H1 (cell line): Measurements from ENCODE around the gene CHCHD3. TPM values are rescaled to one million over a fixed set of nuclear protein-coding genes. Genes with fewer than 3 reads are reported as not detected.

Experiments used
- CTCF ChIA-PET: fragments of 300-600 bp; sonication (Branson Sonifier 250); formaldehyde crosslinking; loops from one replicate; lab custom pipeline; 2021; ENCODE audit not compliant: partially characterized antibody; lab: Charles Lee
- POLR2A ChIA-PET: fragments of 300-600 bp; sonication (Branson Sonifier 250); formaldehyde crosslinking; loops from one replicate; lab custom pipeline; 2021; ENCODE audit warnings: inconsistent platforms; ENCODE audit not compliant: partially characterized antibody; lab: Charles Lee
- DNase-seq, 2 experiments: peaks; one replicate each; pipeline versions ENCODE4 v3.0.0 to v3.0.0-alpha.2; 2010 to 2022; ENCODE audit warnings: low spot score in 2 of 2, low read depth in 1 of 2, mixed read lengths in 1 of 2
- FAIRE-seq: peaks from 2 replicates; lab custom pipeline; 2011; peaks lifted over from hg19 to GRCh38; lab: Jason Lieb, UNC
- H2AFZ ChIP-seq: 2 replicates; pipeline ENCODE4 v1.8.1; 2012; ENCODE audit warnings: low read length, inconsistent platforms
- H2AK5ac ChIP-seq: 2 replicates; pipeline ENCODE4 v1.6.1; 2013; ENCODE audit warnings: low read depth, low read length
- H2BK120ac ChIP-seq: replicated peaks from 2 replicates; pipeline ENCODE3; 2013; ENCODE audit warnings: low read depth, low read length, inconsistent platforms
- H2BK12ac ChIP-seq: 2 replicates; pipeline ENCODE4 v1.6.1; 2013; ENCODE audit warnings: low read depth, low read length
- H2BK15ac ChIP-seq: 2 replicates; pipeline ENCODE4 v1.6.1; 2013; ENCODE audit warnings: low read length
- H2BK20ac ChIP-seq: 2 replicates; pipeline ENCODE4 v1.6.1; 2013; ENCODE audit warnings: low read length
- H2BK5ac ChIP-seq: 2 replicates; pipeline ENCODE4 v1.6.1; 2013; ENCODE audit warnings: low read depth, low read length
- H3K14ac ChIP-seq: 2 replicates; pipeline ENCODE4 v1.6.1; 2013; ENCODE audit warnings: inconsistent platforms; ENCODE audit not compliant: insufficient read length
- H3K18ac ChIP-seq: 2 replicates; pipeline ENCODE4 v1.6.1; 2013; ENCODE audit warnings: low read length; ENCODE audit errors: extremely low read depth
- H3K23ac ChIP-seq: 2 replicates; pipeline ENCODE4 v1.6.1; 2013; ENCODE audit warnings: inconsistent platforms; ENCODE audit not compliant: insufficient read length
- H3K23me2 ChIP-seq: 2 replicates; pipeline ENCODE4 v1.6.1; 2013; ENCODE audit warnings: low read depth, low read length
- H3K27ac ChIP-seq: 2 replicates; pipeline ENCODE4 v1.6.1; 2011; ENCODE audit warnings: low read depth, low read length, inconsistent platforms
- H3K27me3 ChIP-seq, 4 experiments: replicated peaks in 1 of 4; 1 replicate in 1 of 4; 2 replicates in 3 of 4; pipeline versions ENCODE4 v1.6.1 to v1.8.1; 2011 to 2013; ENCODE audit warnings: low read length in 3 of 4, mild to moderate bottlenecking in 3 of 4, inconsistent platforms in 2 of 4, mixed read lengths in 2 of 4, moderate library complexity in 1 of 4; ENCODE audit not compliant: control insufficient read depth in 3 of 4, insufficient read depth in 3 of 4; ENCODE audit errors: extremely low read depth in 1 of 4
- H3K36me3 ChIP-seq, 4 experiments: 2 replicates each; pipeline versions ENCODE4 v1.6.1 to v1.8.1; 2011 to 2013; ENCODE audit warnings: mild to moderate bottlenecking in 4 of 4, low read length in 3 of 4, moderate library complexity in 2 of 4, control low read depth in 1 of 4, inconsistent platforms in 1 of 4; ENCODE audit not compliant: insufficient read depth in 4 of 4, control insufficient read depth in 2 of 4
- H3K4ac ChIP-seq: replicated peaks from 2 replicates; pipeline ENCODE3; 2013; ENCODE audit warnings: low read length, low read depth, mixed read lengths, inconsistent platforms; ENCODE audit not compliant: insufficient read length
- H3K4me1 ChIP-seq, 4 experiments: replicated peaks in 1 of 4; 1 replicate in 1 of 4; 2 replicates in 3 of 4; pipeline versions ENCODE4 v1.6.1 to v1.8.1; 2011 to 2013; ENCODE audit warnings: low read length in 3 of 4, inconsistent platforms in 2 of 4, mixed read lengths in 1 of 4; ENCODE audit not compliant: insufficient read depth in 4 of 4, control insufficient read depth in 3 of 4
- H3K4me2 ChIP-seq, 2 experiments: 2 replicates each; pipeline versions ENCODE4 v1.6.1 to v1.8.1; 2011 to 2013; ENCODE audit warnings: low read depth in 2 of 2, low read length in 2 of 2, control low read depth in 1 of 2, inconsistent platforms in 1 of 2, mild to moderate bottlenecking in 1 of 2; ENCODE audit not compliant: insufficient read depth in 1 of 2
- H3K4me3 ChIP-seq, 4 experiments: fragments of 200-600, 300-600 bp in 1 of 4; sonication (generic), shearing (Covaris generic), sonication (Bioruptor Twin) in 1 of 4; 2 replicates each; pipeline versions ENCODE4 v1.5.1 to v1.8.1; 2011 to 2016; ENCODE audit warnings: low read length in 4 of 4, low read depth in 3 of 4, control low read depth in 2 of 4, inconsistent platforms in 2 of 4, mild to moderate bottlenecking in 2 of 4, mixed read lengths in 1 of 4, moderate library complexity in 1 of 4; ENCODE audit not compliant: insufficient read depth in 2 of 4; ENCODE audit errors: extremely low read depth in 1 of 4
- H3K56ac ChIP-seq: replicated peaks from 2 replicates; pipeline ENCODE3; 2013; ENCODE audit warnings: low read depth, mild to moderate bottlenecking, mixed read lengths, low read length, inconsistent platforms; ENCODE audit not compliant: insufficient read length
- H3K79me1 ChIP-seq: 2 replicates; pipeline ENCODE4 v1.6.1; 2013; ENCODE audit warnings: low read depth, low read length, control low read depth
- H3K79me2 ChIP-seq, 2 experiments: 2 replicates each; pipeline versions ENCODE4 v1.6.1 to v1.8.1; 2012 to 2013; ENCODE audit warnings: low read length in 2 of 2, mild to moderate bottlenecking in 2 of 2, inconsistent platforms in 1 of 2; ENCODE audit not compliant: insufficient read depth in 2 of 2, control insufficient read depth in 1 of 2
- H3K9ac ChIP-seq, 4 experiments: replicated peaks in 1 of 4; 1 replicate in 1 of 4; 2 replicates in 3 of 4; pipeline versions ENCODE4 v1.6.1 to v1.8.1; 2011 to 2013; ENCODE audit warnings: low read depth in 3 of 4, low read length in 3 of 4, control low read depth in 2 of 4, mild to moderate bottlenecking in 2 of 4, moderate library complexity in 2 of 4, inconsistent platforms in 1 of 4; ENCODE audit errors: extremely low read depth in 1 of 4
- H3K9me3 ChIP-seq, 2 experiments: 2 replicates each; pipeline versions ENCODE4 v1.6.1 to v1.8.1; 2012 to 2013; ENCODE audit warnings: mild to moderate bottlenecking in 2 of 2, moderate library complexity in 2 of 2, control low read depth in 1 of 2, inconsistent platforms in 1 of 2, low read depth in 1 of 2, low read length in 1 of 2, mixed read lengths in 1 of 2; ENCODE audit not compliant: insufficient read depth in 2 of 2
- H4K20me1 ChIP-seq, 2 experiments: replicated peaks in 1 of 2; 2 replicates each; pipeline versions ENCODE3 to v1.8.1; 2011 to 2013; ENCODE audit warnings: inconsistent platforms in 2 of 2, low read length in 2 of 2, mild to moderate bottlenecking in 1 of 2; ENCODE audit not compliant: insufficient read depth in 2 of 2, control insufficient read depth in 1 of 2
- H4K5ac ChIP-seq: 2 replicates; pipeline ENCODE4 v1.6.1; 2013; ENCODE audit warnings: low read length, low read depth, mixed read lengths, inconsistent platforms; ENCODE audit not compliant: insufficient read length
- H4K8ac ChIP-seq: 2 replicates; pipeline ENCODE4 v1.8.0; 2013; ENCODE audit warnings: mild to moderate bottlenecking, moderate library complexity, low read length, inconsistent platforms; ENCODE audit not compliant: insufficient read depth; ENCODE audit errors: extremely low read depth
- H4K91ac ChIP-seq: replicated peaks from 2 replicates; pipeline ENCODE3; 2013; ENCODE audit warnings: low read length, mixed read lengths, inconsistent platforms; ENCODE audit not compliant: insufficient read length
- BCL11A ChIP-seq, 2 experiments: IDR thresholded peaks; one replicate each; pipeline ENCODE4 v1.6.1; 2011; ENCODE audit warnings: low read depth in 2 of 2, low read length in 2 of 2, mild to moderate bottlenecking in 2 of 2
- EGR1 ChIP-seq: IDR thresholded peaks from 2 replicates; pipeline ENCODE4 v1.6.1; 2011; ENCODE audit warnings: low read depth, low read length, borderline replicate concordance
- GTF2F1 ChIP-seq: IDR thresholded peaks from 2 replicates; pipeline ENCODE4 v1.6.1; 2012; ENCODE audit warnings: low read depth, low read length, improper control_type of control experiment, borderline replicate concordance
- HDAC2 ChIP-seq, 2 experiments: fragments of 300-600 bp in 1 of 2; sonication (generic) in 1 of 2; IDR thresholded peaks; 2 replicates each; pipeline ENCODE4 v1.6.1; 2011 to 2012; ENCODE audit warnings: low read depth in 2 of 2, low read length in 2 of 2, mild to moderate bottlenecking in 2 of 2, moderate library complexity in 2 of 2, borderline replicate concordance in 1 of 2, inconsistent platforms in 1 of 2
- NRF1 ChIP-seq: IDR thresholded peaks from 2 replicates; pipeline ENCODE4 v1.6.1; 2011; ENCODE audit warnings: mild to moderate bottlenecking, low read depth, low read length, improper control_type of control experiment
- SIN3A ChIP-seq, 2 experiments: IDR thresholded peaks in 1 of 2; conservative IDR thresholded peaks in 1 of 2; 2 replicates each; pipeline ENCODE4 v1.6.1; 2011 to 2012; ENCODE audit warnings: low read length in 2 of 2, improper control_type of control experiment in 1 of 2, low read depth in 1 of 2, mild to moderate bottlenecking in 1 of 2
- SIX5 ChIP-seq: IDR thresholded peaks from 2 replicates; pipeline ENCODE4 v1.6.1; 2011; ENCODE audit warnings: mild to moderate bottlenecking, low read depth, low read length
- ZNF274 ChIP-seq: IDR thresholded peaks from 2 replicates; pipeline ENCODE4 v1.7.0; 2012; ENCODE audit warnings: low read length, borderline replicate concordance; ENCODE audit errors: extremely low read depth
- WGBS, 2 experiments: shearing (Covaris generic) in 1 of 2; methylation state at CpG; one replicate each; pipeline versions ENCODE4 v1.1.6 to v1.1.7; 2013 to 2015; ENCODE audit warnings: low lambda C conversion rate in 2 of 2, mixed read lengths in 2 of 2, inconsistent platforms in 1 of 2, low coverage in 1 of 2, missing lambda C conversion rate in 1 of 2; ENCODE audit not compliant: insufficient replicate concordance in 2 of 2, insufficient coverage in 1 of 2, insufficient read length in 1 of 2; ENCODE audit errors: extremely low coverage in 1 of 2, missing lambda C conversion rate in 1 of 2; 5-methylcytosine and 5-hydroxymethylcytosine counted together
- polyA plus RNA-seq, 7 experiments: library from polyadenylated mRNA; depleted of rRNA in 3 of 7; stranded (reverse) in 5 of 7; unstranded in 2 of 7; fragments of >200 nt in 5 of 7; fragments of 200-250 nt in 2 of 7; gene quantifications; 1 replicate in 5 of 7; 2 replicates in 1 of 7; 4 replicates in 1 of 7; pipeline versions ENCODE4 v1.2.1 to v1.2.3, GENCODE V29; 2011 to 2013; ENCODE audit warnings: missing spikeins in 2 of 7, mixed read lengths in 2 of 7
- total RNA-seq: library from RNA; stranded (reverse); fragmentation: NEBNext Ultra II Directional; extraction: Animal tissue kit (Norgen Biotek cat#: 25700); gene quantifications from 2 replicates; pipeline ENCODE4 v1.2.1, GENCODE V29; 2021

The CHCHD3 gene
- total and polyA plus RNA-seq, 2 of the 8 experiments (the other 6 are each of a cell fraction or from before 2014, with no cell fraction given) = 42.9 to 137 TPM

DNA sequence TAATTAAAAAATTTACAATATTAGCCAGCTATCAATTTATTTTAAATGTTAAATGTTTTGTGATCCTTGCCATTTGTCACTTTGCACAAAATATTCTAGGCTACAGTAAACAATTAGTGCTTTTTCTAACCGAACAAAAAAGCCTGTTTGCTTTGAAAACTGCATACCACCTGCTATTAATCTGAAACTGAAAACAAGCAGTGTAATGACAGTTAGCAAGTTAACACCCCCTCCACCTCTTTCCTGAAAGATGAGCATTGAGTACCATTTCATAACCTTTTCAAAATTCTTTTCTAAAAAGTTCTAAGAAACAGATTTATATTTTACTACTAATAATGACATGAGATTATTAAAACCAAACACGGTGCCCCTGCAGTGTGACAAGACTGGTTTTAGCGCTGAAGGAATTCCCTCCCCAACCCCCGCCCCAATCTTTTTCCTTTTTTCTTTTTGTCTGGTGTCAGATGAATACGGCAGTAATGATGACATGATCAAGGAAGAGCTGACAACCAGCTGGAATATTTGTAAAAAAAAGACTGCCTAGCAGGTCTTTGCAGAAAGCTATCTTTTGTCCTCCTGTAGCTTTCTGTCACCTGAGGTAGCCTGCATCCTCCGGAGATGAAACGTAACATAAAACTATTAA is 175.6 kb downstream of the CHCHD3 start:
- ChIA-PET CTCF (interaction anchor here (1.7 kb wide), 2 partner anchors 13 to 20 kb away, joined by 5 to 7 read pairs; no protein-coding TSS in a partner anchor), POLR2A (no interaction called here)
- H2BK5ac ChIP-seq = no peak overlapping the region
- no peaks in the 10 kb centered on the region for H3K4me1 ChIP-seq
- H3K79me1 ChIP-seq = peaks cover 5% of the 10 kb centered on the region; the same call in 1 of the 2 replicates
- no peak overlapping the region for H2BK120ac ChIP-seq
- no peak overlapping the region for H3K9ac ChIP-seq
- H2AFZ ChIP-seq = no peak overlapping the region
- 86% methylated on average over 6 of the region's 7 CpGs; no CpG with 5 or more reads in 1 of the 2 experiments for WGBS, 2 experiments
- H3K4me2 ChIP-seq = no peak overlapping the region
- no peak overlapping the region for H4K5ac ChIP-seq
- no peak overlapping the region for H2AK5ac ChIP-seq
- TF ChIP-seq SIN3A (conservative IDR thresholded peaks at IDR 0.05 in 1 of 2, IDR thresholded peaks at IDR 0.05 in 1 of 2; ENCODE audit: low read depth in 1 of 2, low read length in 2 of 2) = no peak
- TF ChIP-seq EGR1 = no peak
- TF ChIP-seq NRF1 = no peak
- no peak for TF ChIP-seq HDAC2 (IDR thresholded peaks at IDR 0.05; ENCODE audit: borderline replicate concordance in 1 of 2, low read depth in 2 of 2, low read length in 2 of 2)
- no peak for TF ChIP-seq BCL11A (IDR thresholded peaks at IDR 0.05; ENCODE audit: low read depth in 2 of 2, low read length in 2 of 2)
- TF ChIP-seq SIX5 = no peak
- TF ChIP-seq GTF2F1 = no peak
- no peak for TF ChIP-seq ZNF274
- no peak overlapping the region for H3K18ac ChIP-seq
- no peak overlapping the region for H3K27ac ChIP-seq
- no peaks in the 10 kb centered on the region for H3K9me3 ChIP-seq
- H3K23me2 ChIP-seq = no peaks in the 10 kb centered on the region
- no peaks in the 10 kb centered on the region for H3K27me3 ChIP-seq
- no peak overlapping the region for H3K4ac ChIP-seq
- no peak overlapping the region for H3K4me3 ChIP-seq
- no peak overlapping the region for H3K23ac ChIP-seq
- no peak overlapping the region for H4K8ac ChIP-seq
- H3K36me3 ChIP-seq = no peaks in the 10 kb centered on the region; a peak in 1 of 8 replicates
- H2BK20ac ChIP-seq = no peak overlapping the region
- peaks cover 0 to 11% of the 10 kb centered on the region in 2 experiments; a peak in 2 of 4 replicates for H3K79me2 ChIP-seq
- H4K20me1 ChIP-seq = no peaks in the 10 kb centered on the region
- DNase-seq (no peak), FAIRE-seq (no peak)
- no peak overlapping the region for H3K56ac ChIP-seq
- no peak overlapping the region for H2BK12ac ChIP-seq
- H3K14ac ChIP-seq = no peak overlapping the region
- no peak overlapping the region for H4K91ac ChIP-seq
- no peak overlapping the region for H2BK15ac ChIP-seq
